Measurements from ENCODE around the gene HUS1. TPM values are rescaled to one million over a fixed set of nuclear protein-coding genes. Genes with fewer than 3 reads are reported as not detected.
A peak's percentile ranks its signal among the peaks of the same experiment; 100 is the strongest.

The HUS1 gene
- total RNA-seq, 1 donor from 2014 or later, result 34.4 TPM

DNA sequence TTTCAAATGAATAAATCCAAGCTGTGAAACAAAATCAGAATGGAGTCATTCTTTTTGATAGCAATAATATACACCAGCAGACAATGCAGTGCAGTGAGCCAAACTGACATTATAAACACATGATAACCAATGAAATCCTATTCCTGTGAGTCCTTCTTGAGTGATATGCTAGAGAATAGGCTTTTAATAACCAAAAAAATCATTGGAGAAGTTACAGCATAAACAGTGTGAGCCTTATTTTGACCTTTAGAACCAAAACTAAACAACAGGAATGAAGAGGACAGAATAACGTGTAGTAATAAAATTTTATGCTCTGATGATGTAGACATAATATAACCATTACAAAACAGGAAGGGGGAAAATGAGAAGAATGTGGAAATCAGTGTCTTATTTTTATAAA is 8.7 kb downstream of the HUS1 start:
- H4K20me1 ChIP-seq (ENCODE audit: insufficient read depth, low read length), result peaks cover 3% of the 10 kb centered on the region
- no peaks in the 10 kb centered on the region for H3K27me3 ChIP-seq (ENCODE audit: insufficient read depth, low read length)
- Mint-ChIP-seq H3K36me3 (ENCODE audit: low read depth, unreplicated experiment) (peaks cover 17% of the 10 kb centered on the region), H3K27ac (ENCODE audit: unreplicated experiment) (no peak overlapping the region), H3K4me1 (ENCODE audit: low read depth, unreplicated experiment) (peaks cover 5% of the 10 kb centered on the region), H3K9me3 (ENCODE audit: unreplicated experiment) (no peaks in the 10 kb centered on the region), H3K4me3 (ENCODE audit: unreplicated experiment) (no peak overlapping the region), H3K27me3 (ENCODE audit: low read depth, unreplicated experiment) (no peaks in the 10 kb centered on the region)
- H3K9me3 ChIP-seq (ENCODE audit: insufficient read depth, low read depth, low read length), result no peaks in the 10 kb centered on the region
- no peak overlapping the region for H2AFZ ChIP-seq (ENCODE audit: low read depth, low read length)
- H3K9ac ChIP-seq (ENCODE audit: low read length), result no peak overlapping the region
- H3K4me1 ChIP-seq (ENCODE audit: insufficient read depth, low read length), result no peaks in the 10 kb centered on the region
- peaks cover 52% of the 10 kb centered on the region for H3K36me3 ChIP-seq (ENCODE audit: insufficient read depth, low read length)
- no peak overlapping the region for H3K4me3 ChIP-seq (ENCODE audit: insufficient read depth, low read depth, low read length)
- no peak for DNase-seq (ENCODE audit: low read depth)
- H3K4me2 ChIP-seq (ENCODE audit: low read length), result no peak overlapping the region
- no peak for FAIRE-seq
- no peak for TF ChIP-seq EZH2 (IDR thresholded peaks at IDR 0.05; ENCODE audit: insufficient read depth, low read length)
- TF ChIP-seq, protein P1, sequence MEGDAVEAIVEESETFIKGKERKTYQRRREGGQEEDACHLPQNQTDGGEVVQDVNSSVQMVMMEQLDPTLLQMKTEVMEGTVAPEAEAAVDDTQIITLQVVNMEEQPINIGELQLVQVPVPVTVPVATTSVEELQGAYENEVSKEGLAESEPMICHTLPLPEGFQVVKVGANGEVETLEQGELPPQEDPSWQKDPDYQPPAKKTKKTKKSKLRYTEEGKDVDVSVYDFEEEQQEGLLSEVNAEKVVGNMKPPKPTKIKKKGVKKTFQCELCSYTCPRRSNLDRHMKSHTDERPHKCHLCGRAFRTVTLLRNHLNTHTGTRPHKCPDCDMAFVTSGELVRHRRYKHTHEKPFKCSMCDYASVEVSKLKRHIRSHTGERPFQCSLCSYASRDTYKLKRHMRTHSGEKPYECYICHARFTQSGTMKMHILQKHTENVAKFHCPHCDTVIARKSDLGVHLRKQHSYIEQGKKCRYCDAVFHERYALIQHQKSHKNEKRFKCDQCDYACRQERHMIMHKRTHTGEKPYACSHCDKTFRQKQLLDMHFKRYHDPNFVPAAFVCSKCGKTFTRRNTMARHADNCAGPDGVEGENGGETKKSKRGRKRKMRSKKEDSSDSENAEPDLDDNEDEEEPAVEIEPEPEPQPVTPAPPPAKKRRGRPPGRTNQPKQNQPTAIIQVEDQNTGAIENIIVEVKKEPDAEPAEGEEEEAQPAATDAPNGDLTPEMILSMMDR (IDR thresholded peaks at IDR 0.05; ENCODE audit: insufficient read depth, low read depth, low read length), result no peak
- no peaks in the 10 kb centered on the region for H3K79me2 ChIP-seq (ENCODE audit: insufficient read depth, low read length)
- H3K27ac ChIP-seq (ENCODE audit: low read depth, low read length), result no peak overlapping the region

DNA sequence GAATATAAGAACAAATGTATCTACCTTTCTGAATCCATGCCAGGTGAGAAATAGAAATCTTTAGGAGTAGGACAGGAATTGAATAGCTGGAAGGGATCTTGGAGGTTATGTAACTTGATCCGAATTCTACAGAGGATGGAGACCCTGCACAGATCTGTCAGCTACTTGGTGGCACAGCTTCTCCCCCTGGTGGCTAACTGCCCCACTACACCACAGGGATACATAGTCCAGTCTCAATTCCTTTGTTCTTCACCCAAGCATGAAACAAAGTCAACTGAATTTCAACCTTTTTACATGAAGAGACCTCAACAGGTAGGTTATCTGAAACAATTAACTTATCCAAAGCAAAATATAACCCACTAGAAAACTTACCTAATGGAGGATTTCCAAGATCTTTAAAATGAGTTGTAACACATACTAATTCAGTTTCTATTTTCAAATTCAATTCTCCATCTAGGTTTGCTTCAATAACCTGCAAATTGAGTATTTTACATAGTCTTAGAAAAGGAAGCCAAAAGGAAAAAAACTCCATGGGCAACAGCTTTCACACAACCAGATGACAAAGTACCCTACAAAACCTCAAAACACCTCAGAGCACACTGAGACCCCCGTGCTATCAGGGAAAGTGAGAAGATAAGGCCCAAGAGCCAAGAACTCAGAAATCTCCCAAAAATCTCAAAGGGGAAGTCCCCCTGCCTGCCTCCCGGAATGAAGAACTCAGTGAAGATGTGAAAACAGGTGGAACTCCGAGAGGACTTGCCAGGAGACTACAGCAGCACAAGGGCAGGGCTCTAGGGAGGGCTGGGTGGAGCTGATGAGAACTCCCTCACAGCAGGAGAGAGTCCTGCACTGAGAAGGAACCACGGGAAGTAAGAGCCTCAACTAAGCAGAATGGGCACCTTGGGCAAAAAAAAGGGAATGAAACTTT is 10.3 kb downstream of the HUS1 start:
- H3K36me3 ChIP-seq (ENCODE audit: insufficient read depth, low read length), result peaks cover 52% of the 10 kb centered on the region
- FAIRE-seq, result peak; percentile 74
- peak overlapping the region; percentile 28 for H3K27ac Mint-ChIP-seq (ENCODE audit: unreplicated experiment)
- H4K20me1 ChIP-seq (ENCODE audit: insufficient read depth, low read length), result peaks cover 3% of the 10 kb centered on the region
- H3K4me3 Mint-ChIP-seq (ENCODE audit: unreplicated experiment), result no peak overlapping the region
- no peaks in the 10 kb centered on the region for H3K4me1 ChIP-seq (ENCODE audit: insufficient read depth, low read length)
- H3K27me3 ChIP-seq (ENCODE audit: insufficient read depth, low read length), result no peaks in the 10 kb centered on the region
- H3K4me1 Mint-ChIP-seq (ENCODE audit: low read depth, unreplicated experiment), result peaks cover 5% of the 10 kb centered on the region
- no peak overlapping the region for H3K27ac ChIP-seq (ENCODE audit: low read depth, low read length)
- no peak for TF ChIP-seq EZH2 (IDR thresholded peaks at IDR 0.05; ENCODE audit: insufficient read depth, low read length)
- TF ChIP-seq, protein P1 (IDR thresholded peaks at IDR 0.05; ENCODE audit: insufficient read depth, low read depth, low read length), result peak; percentile 98
- H3K4me2 ChIP-seq (ENCODE audit: low read length), result no peak overlapping the region
- no peaks in the 10 kb centered on the region for H3K27me3 Mint-ChIP-seq (ENCODE audit: low read depth, unreplicated experiment)
- no peak overlapping the region for H2AFZ ChIP-seq (ENCODE audit: low read depth, low read length)
- no peaks in the 10 kb centered on the region for H3K9me3 ChIP-seq (ENCODE audit: insufficient read depth, low read depth, low read length)
- peak overlapping the region; percentile 29 for H3K9ac ChIP-seq (ENCODE audit: low read length)
- peak; percentile 45 for DNase-seq (ENCODE audit: low read depth)
- H3K4me3 ChIP-seq (ENCODE audit: insufficient read depth, low read depth, low read length), result no peak overlapping the region
- H3K79me2 ChIP-seq (ENCODE audit: insufficient read depth, low read length), result no peaks in the 10 kb centered on the region
- H3K36me3 Mint-ChIP-seq (ENCODE audit: low read depth, unreplicated experiment), result peaks cover 30% of the 10 kb centered on the region
- H3K9me3 Mint-ChIP-seq (ENCODE audit: unreplicated experiment), result no peaks in the 10 kb centered on the region

DNA sequence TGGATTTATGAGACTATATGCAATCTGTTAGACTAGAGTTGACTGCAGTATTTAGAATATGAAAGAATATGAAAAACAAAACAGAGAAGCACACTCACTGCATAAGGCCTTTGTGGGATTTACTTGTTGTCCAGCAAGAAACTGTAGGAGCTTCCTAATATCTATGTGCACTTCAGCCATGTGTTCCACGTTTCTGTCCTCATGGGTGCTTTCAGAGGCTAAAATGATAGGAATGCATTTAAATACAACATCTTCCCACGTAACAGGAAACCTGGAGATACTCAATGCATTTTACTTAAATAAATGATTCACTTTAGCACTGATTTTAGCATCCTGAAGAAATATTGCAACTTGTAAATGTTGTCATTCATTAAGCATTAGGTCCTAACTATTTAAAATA is 11.7 kb downstream of the HUS1 start:
- Mint-ChIP-seq H3K4me3 (ENCODE audit: unreplicated experiment) (no peak overlapping the region), H3K9me3 (ENCODE audit: unreplicated experiment) (peaks cover under 1% of the 10 kb centered on the region), H3K36me3 (ENCODE audit: low read depth, unreplicated experiment) (peaks cover 31% of the 10 kb centered on the region), H3K4me1 (ENCODE audit: low read depth, unreplicated experiment) (peaks cover 5% of the 10 kb centered on the region), H3K27ac (ENCODE audit: unreplicated experiment) (no peak overlapping the region), H3K27me3 (ENCODE audit: low read depth, unreplicated experiment) (no peaks in the 10 kb centered on the region)
- H3K9me3 ChIP-seq (ENCODE audit: insufficient read depth, low read depth, low read length), result no peaks in the 10 kb centered on the region
- TF ChIP-seq, protein P1 (IDR thresholded peaks at IDR 0.05; ENCODE audit: insufficient read depth, low read depth, low read length), result no peak
- no peak for TF ChIP-seq EZH2 (IDR thresholded peaks at IDR 0.05; ENCODE audit: insufficient read depth, low read length)
- no peak overlapping the region for H2AFZ ChIP-seq (ENCODE audit: low read depth, low read length)
- H3K27me3 ChIP-seq (ENCODE audit: insufficient read depth, low read length), result no peaks in the 10 kb centered on the region
- H3K4me1 ChIP-seq (ENCODE audit: insufficient read depth, low read length), result no peaks in the 10 kb centered on the region
- FAIRE-seq (no peak), DNase-seq (ENCODE audit: low read depth) (no peak)
- H3K4me2 ChIP-seq (ENCODE audit: low read length), result no peak overlapping the region
- no peaks in the 10 kb centered on the region for H3K79me2 ChIP-seq (ENCODE audit: insufficient read depth, low read length)
- no peak overlapping the region for H3K9ac ChIP-seq (ENCODE audit: low read length)
- no peak overlapping the region for H3K27ac ChIP-seq (ENCODE audit: low read depth, low read length)
- no peak overlapping the region for H3K4me3 ChIP-seq (ENCODE audit: insufficient read depth, low read depth, low read length)
- peaks cover 3% of the 10 kb centered on the region for H4K20me1 ChIP-seq (ENCODE audit: insufficient read depth, low read length)
- H3K36me3 ChIP-seq (ENCODE audit: insufficient read depth, low read length), result peaks cover 46% of the 10 kb centered on the region

Measured in astrocyte (in vitro differentiated cells and primary cell).